ENCODE measurements around the gene CHPT1.

DNA sequence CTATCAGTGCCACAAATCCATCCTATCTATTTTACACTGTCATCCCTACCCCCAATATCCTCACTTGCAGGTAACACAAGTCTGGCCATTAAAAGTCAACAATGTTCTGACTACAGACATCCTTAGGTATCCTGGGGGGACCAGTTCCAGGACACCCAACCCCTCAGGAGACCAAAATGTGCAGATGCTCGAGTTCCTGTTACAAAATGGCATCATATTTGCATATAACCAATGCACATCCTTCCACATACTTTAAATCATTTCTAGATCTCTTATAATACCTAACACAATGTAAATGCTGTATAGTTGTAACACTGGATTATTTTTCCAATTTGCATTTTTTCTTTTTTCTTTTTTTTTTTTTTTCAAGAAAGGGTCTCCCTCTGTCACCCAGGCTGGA, 34.9 kb downstream of the CHPT1 start:
- TF ChIP-seq POLR2AphosphoS5 (IDR thresholded peaks at IDR 0.05; ENCODE audit: low read depth) (no peak), CTCF (IDR thresholded peaks at IDR 0.05; ENCODE audit: insufficient read depth, low read length) (no peak), SPI1 (IDR thresholded peaks at IDR 0.05; ENCODE audit: borderline replicate concordance, low read depth) (no peak)
- TF ChIP-seq, protein P1, sequence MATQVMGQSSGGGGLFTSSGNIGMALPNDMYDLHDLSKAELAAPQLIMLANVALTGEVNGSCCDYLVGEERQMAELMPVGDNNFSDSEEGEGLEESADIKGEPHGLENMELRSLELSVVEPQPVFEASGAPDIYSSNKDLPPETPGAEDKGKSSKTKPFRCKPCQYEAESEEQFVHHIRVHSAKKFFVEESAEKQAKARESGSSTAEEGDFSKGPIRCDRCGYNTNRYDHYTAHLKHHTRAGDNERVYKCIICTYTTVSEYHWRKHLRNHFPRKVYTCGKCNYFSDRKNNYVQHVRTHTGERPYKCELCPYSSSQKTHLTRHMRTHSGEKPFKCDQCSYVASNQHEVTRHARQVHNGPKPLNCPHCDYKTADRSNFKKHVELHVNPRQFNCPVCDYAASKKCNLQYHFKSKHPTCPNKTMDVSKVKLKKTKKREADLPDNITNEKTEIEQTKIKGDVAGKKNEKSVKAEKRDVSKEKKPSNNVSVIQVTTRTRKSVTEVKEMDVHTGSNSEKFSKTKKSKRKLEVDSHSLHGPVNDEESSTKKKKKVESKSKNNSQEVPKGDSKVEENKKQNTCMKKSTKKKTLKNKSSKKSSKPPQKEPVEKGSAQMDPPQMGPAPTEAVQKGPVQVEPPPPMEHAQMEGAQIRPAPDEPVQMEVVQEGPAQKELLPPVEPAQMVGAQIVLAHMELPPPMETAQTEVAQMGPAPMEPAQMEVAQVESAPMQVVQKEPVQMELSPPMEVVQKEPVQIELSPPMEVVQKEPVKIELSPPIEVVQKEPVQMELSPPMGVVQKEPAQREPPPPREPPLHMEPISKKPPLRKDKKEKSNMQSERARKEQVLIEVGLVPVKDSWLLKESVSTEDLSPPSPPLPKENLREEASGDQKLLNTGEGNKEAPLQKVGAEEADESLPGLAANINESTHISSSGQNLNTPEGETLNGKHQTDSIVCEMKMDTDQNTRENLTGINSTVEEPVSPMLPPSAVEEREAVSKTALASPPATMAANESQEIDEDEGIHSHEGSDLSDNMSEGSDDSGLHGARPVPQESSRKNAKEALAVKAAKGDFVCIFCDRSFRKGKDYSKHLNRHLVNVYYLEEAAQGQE (IDR thresholded peaks at IDR 0.05; ENCODE audit: insufficient replicate concordance, low read depth) = no peak
